ENCODE data around the gene SCARF2.

GRCh38 chr22:20430101-20430719, 7.4 kb downstream of the SCARF2 start:
- TF ChIP-seq CTCF (IDR thresholded peaks at IDR 0.05) = no peak
- TF ChIP-seq POLR2A (IDR thresholded peaks at IDR 0.05) = no peak

All from testis (tissue), 2 donors.